ENCODE measurements around the gene PHF5A. TPM values are rescaled to one million over a fixed set of nuclear protein-coding genes. Genes with fewer than 3 reads are reported as not detected.

PHF5A gene
- total RNA-seq, 1 donor from 2014 or later, result 54.6 TPM

DNA sequence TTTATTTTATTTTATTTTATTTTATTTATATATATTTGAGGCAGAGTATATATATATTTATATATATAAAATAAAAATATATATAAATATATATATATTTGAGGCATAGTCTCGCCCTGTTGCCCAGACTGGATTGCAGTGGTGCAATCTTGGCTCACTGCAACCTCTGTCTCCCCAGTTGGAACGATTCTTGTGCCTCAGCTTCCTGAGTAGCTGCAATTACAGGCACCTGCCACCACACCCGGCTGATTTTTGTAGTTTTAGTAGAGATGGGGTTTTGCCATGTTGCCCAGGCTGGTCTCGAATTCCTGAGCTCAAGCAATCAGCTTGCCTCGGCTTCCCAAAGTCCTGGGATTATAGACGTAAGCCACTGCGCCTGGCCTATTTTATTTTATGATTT, 31.8 kb upstream of the PHF5A start:
- H3K4me1 Mint-ChIP-seq (ENCODE audit: unreplicated experiment), result no peaks in the 10 kb centered on the region

DNA sequence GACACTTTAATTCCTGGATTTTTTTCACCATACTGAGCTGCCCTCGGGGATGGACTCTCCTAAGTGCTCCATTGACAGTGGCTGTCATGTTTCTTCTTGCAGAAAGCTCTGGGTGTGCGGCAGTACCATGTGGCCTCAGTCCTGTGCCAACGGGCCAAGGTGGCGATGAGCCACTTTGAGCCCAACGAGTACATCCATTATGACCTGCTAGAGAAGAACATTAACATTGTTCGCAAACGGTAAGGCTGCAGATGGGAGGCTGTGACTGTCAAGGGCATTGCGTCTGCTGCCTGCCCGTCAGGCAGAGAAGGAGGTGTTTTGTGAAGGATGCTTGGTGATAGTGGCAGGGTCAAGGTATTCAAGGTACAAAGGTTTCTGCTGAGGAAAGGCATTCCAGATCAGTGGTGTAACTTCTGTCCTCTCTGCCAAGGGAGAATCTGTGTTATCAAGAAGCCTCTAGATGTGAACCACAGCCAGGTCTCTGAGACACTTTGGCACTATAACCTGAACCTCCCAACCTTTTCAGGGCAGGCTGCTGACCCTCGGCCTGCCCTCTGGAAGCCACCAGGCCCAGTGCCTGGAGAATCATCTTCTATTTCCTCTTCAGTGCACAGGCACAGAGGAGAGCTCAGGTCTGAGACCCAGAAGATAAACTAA, 31.3 kb upstream of the PHF5A start:
- Mint-ChIP-seq H3K4me3 (ENCODE audit: unreplicated experiment) (no peak overlapping the region), H3K27ac (ENCODE audit: unreplicated experiment) (no peak overlapping the region), H3K4me1 (ENCODE audit: unreplicated experiment) (no peaks in the 10 kb centered on the region), H3K9me3 (ENCODE audit: unreplicated experiment) (no peaks in the 10 kb centered on the region), H3K36me3 (ENCODE audit: low read depth, unreplicated experiment) (peaks cover 9% of the 10 kb centered on the region), H3K27me3 (ENCODE audit: unreplicated experiment) (no peaks in the 10 kb centered on the region)
- no peak for DNase-seq (ENCODE audit: low spot score)
- TF ChIP-seq, protein P1, sequence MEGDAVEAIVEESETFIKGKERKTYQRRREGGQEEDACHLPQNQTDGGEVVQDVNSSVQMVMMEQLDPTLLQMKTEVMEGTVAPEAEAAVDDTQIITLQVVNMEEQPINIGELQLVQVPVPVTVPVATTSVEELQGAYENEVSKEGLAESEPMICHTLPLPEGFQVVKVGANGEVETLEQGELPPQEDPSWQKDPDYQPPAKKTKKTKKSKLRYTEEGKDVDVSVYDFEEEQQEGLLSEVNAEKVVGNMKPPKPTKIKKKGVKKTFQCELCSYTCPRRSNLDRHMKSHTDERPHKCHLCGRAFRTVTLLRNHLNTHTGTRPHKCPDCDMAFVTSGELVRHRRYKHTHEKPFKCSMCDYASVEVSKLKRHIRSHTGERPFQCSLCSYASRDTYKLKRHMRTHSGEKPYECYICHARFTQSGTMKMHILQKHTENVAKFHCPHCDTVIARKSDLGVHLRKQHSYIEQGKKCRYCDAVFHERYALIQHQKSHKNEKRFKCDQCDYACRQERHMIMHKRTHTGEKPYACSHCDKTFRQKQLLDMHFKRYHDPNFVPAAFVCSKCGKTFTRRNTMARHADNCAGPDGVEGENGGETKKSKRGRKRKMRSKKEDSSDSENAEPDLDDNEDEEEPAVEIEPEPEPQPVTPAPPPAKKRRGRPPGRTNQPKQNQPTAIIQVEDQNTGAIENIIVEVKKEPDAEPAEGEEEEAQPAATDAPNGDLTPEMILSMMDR (IDR thresholded peaks at IDR 0.05; ENCODE audit: unreplicated experiment), result no peak

More for the DNA sequence above, 31.8 kb upstream of the PHF5A start:
- TF ChIP-seq, protein P1 (IDR thresholded peaks at IDR 0.05; ENCODE audit: unreplicated experiment), result no peak
- Mint-ChIP-seq H3K27ac (ENCODE audit: unreplicated experiment) (no peak overlapping the region), H3K27me3 (ENCODE audit: unreplicated experiment) (no peaks in the 10 kb centered on the region), H3K4me3 (ENCODE audit: unreplicated experiment) (no peak overlapping the region), H3K9me3 (ENCODE audit: unreplicated experiment) (no peaks in the 10 kb centered on the region), H3K36me3 (ENCODE audit: low read depth, unreplicated experiment) (peaks cover 9% of the 10 kb centered on the region)
- no peak for DNase-seq (ENCODE audit: low spot score)

DNA sequence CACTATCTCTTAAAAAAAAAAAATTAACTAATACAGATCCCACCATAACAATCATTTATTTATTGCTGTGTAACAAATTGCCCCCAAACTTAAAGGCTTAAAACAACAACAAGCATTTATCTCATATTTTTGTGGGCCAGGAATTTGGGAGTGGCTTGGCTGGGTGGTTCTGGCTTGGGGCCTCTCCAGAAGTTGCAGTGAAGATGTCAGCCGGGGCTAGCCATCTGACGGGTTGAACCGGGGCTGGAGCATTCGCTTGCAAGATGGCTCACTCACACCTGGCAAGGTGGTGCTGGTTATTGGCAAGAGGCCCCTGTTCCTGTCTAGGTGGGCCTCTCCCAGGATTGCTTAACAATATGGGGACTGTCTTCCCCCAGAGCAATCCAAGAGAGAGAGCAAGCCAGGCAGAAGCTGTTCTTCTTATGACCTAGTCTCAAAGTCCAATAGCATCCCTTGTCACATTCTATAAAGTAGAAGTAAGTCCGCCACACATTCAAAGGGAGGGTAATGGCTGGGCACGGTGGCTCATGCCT, 29.9 kb upstream of the PHF5A start:
- no peak overlapping the region for H3K27ac Mint-ChIP-seq (ENCODE audit: unreplicated experiment)
- H3K4me1 Mint-ChIP-seq (ENCODE audit: unreplicated experiment), result no peaks in the 10 kb centered on the region
- no peak for DNase-seq (ENCODE audit: low spot score)
- H3K4me3 Mint-ChIP-seq (ENCODE audit: unreplicated experiment), result no peak overlapping the region
- peaks cover 1% of the 10 kb centered on the region for H3K27me3 Mint-ChIP-seq (ENCODE audit: unreplicated experiment)
- H3K36me3 Mint-ChIP-seq (ENCODE audit: low read depth, unreplicated experiment), result peaks cover 6% of the 10 kb centered on the region
- TF ChIP-seq, protein P1 (IDR thresholded peaks at IDR 0.05; ENCODE audit: unreplicated experiment), result no peak
- H3K9me3 Mint-ChIP-seq (ENCODE audit: unreplicated experiment), result no peaks in the 10 kb centered on the region

DNA sequence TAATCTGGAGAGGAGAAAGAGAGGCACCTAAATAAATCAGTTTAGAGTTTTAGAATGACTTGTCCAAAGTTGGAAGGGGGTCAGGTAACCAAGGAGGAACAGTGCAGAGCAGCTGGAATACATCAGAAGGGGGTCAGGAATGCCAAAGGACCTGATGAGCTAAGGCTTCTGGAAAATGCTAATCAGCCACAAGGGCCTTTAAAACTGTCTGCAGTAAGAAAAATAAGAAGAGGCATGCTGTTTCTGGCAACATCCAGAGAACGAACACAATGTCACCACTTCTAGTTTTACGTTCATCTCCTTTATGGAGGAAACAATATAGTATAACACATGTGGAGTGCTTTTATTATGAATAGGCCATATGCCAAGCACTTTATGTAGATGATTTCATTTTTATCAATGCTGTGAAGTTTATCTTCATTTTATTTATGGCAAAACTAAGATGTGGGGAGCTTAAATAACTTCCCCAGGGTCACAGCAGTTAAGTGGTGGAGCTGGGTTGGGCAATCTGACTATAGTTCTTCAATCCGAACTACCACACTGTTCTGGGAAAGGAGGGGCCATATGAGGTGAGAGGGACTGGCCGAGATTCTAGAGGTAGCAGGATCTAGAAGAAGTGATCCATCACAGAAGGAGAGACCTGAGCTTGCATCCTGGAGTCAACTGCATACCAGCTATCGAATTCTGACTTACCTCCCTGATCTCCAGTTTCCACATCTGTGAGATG, 23.0 kb upstream of the PHF5A start:
- Mint-ChIP-seq H3K4me1 (ENCODE audit: unreplicated experiment) (peaks cover 22% of the 10 kb centered on the region), H3K9me3 (ENCODE audit: unreplicated experiment) (no peaks in the 10 kb centered on the region), H3K27me3 (ENCODE audit: unreplicated experiment) (peaks cover 6% of the 10 kb centered on the region), H3K27ac (ENCODE audit: unreplicated experiment) (no peak overlapping the region), H3K36me3 (ENCODE audit: low read depth, unreplicated experiment) (no peaks in the 10 kb centered on the region), H3K4me3 (ENCODE audit: unreplicated experiment) (no peak overlapping the region)
- no peak for DNase-seq (ENCODE audit: low spot score)
- TF ChIP-seq, protein P1 (IDR thresholded peaks at IDR 0.05; ENCODE audit: unreplicated experiment), result no peak

All from endothelial cell (in vitro differentiated cells).